Motor neuron (in vitro differentiated cells): ENCODE results near the gene PAX5. TPM values are rescaled to one million over a fixed set of nuclear protein-coding genes. Genes with fewer than 3 reads are reported as not detected.
A peak's percentile ranks its signal among the peaks of the same experiment; 100 is the strongest.

Source experiments
- ATAC-seq, 8 experiments: fragments of 200-7000 bp; cut with Tn5 transposase; replicated peaks in 6 of 8; 2 replicates each; pipeline ENCODE4 v1.8.0; 2021; ENCODE audit warnings: mild to moderate bottlenecking in 8 of 8, moderate library complexity in 8 of 8
- H3K27ac ChIP-seq, 2 donors: fragments of 250-450 bp; sonication (Bioruptor Pico); 2 replicates each; pipeline ENCODE4 v1.9.0; 2021; ENCODE audit warnings: antibody characterized with exemption in 2 of 2, mild to moderate bottlenecking in 2 of 2, moderate library complexity in 1 of 2
- H3K4me1 ChIP-seq, 2 donors: fragments of 250-450 bp; sonication (Bioruptor Pico); replicated peaks in 1 of 2; 2 replicates each; pipeline ENCODE4 v1.6.1; 2021; ENCODE audit warnings: antibody characterized with exemption in 2 of 2, mild to moderate bottlenecking in 2 of 2, moderate library complexity in 1 of 2
- H3K4me3 ChIP-seq, 5 donors: fragments of 250-450 bp; sonication (Bioruptor Pico); 2 replicates each; pipeline ENCODE4 v1.9.0; 2021; ENCODE audit warnings: antibody characterized with exemption in 5 of 5, mild to moderate bottlenecking in 5 of 5, moderate library complexity in 4 of 5
- WGBS, 10 experiments: fragments of 450-650 bp; shearing (Covaris generic); methylation state at CpG; one replicate each; pipeline ENCODE4 v1.0.0; 2022; 5-methylcytosine and 5-hydroxymethylcytosine counted together
- in situ Hi-C, 9 experiments: fragments of 400-800 bp; cut with MboI; loops; one replicate each; pipeline ENCODE4 v1.15.0; 2021; ENCODE audit warnings: low sequenced_read_pairs in 9 of 9, low pct_unique_long_range_greater_than_20kb in 2 of 9; ENCODE audit not compliant: unreplicated experiment in 9 of 9
- total RNA-seq, 8 experiments: library from RNA; unstranded; fragments of 300-600 nt; gene quantifications; 2 replicates each; pipeline versions ENCODE4 v1.2.3 to v1.2.4, GENCODE V29; 2022

The PAX5 gene
- total RNA-seq, 8 experiments from 2014 or later, result 0.09 to 1.5 (median 0.61) TPM

GRCh38 chr9:36987409-36987808, 46.7 kb downstream of the PAX5 start:
- in situ Hi-C loops, result loop anchor here in 1 of 9 experiments (25.0 kb wide), 1 partner anchor 350 kb away; no protein-coding TSS in a partner anchor
- 20 to 48% (median 25%) methylated on average over 2 to 9 of the region's 10 CpGs; no CpG with 5 or more reads in 2 of the 10 experiments for WGBS, 10 experiments
- no peak for ATAC-seq
- Histone ChIP-seq H3K4me1 (no peaks in the 10 kb centered on the region), H3K4me3 (no peak overlapping the region), H3K27ac (no peak overlapping the region)

- no peak overlapping the region for H3K27ac ChIP-seq
- no peaks in the 10 kb centered on the region for H3K4me1 ChIP-seq
- peak in 6 of 8 experiments; percentile 29 to 54 (median 46) for ATAC-seq
- in situ Hi-C loops, result loop anchor here in 1 of 9 experiments (25.0 kb wide), 1 partner anchor 349 kb away; no protein-coding TSS in a partner anchor
- H3K4me3 ChIP-seq, result peak overlapping the region; percentile 5 to 28 (median 21)
- 0 to 35% (median 19%) methylated on average over 1 to 18 of the region's 65 CpGs; no CpG with 5 or more reads in 2 of the 10 experiments for WGBS, 10 experiments
Observed at GRCh38 chr9:36986468-36987408, 47.3 kb downstream of the PAX5 start.

GRCh38 chr9:36985769-36986467, 48.1 kb downstream of the PAX5 start:
- 0 to 17% methylated on average over 1 to 6 of the region's 70 CpGs; no CpG with 5 or more reads in 8 of the 10 experiments for WGBS, 10 experiments
- no peaks in the 10 kb centered on the region for H3K4me1 ChIP-seq
- H3K27ac ChIP-seq, result no peak overlapping the region
- in situ Hi-C loops, result loop anchor here in 1 of 9 experiments (25.0 kb wide), 1 partner anchor 349 kb away; no protein-coding TSS in a partner anchor
- peak; percentile 43 to 91 (median 88) for ATAC-seq
- H3K4me3 ChIP-seq, result peak overlapping the region; percentile 5 to 28 (median 21)

GRCh38 chr9:36985061-36985768, 48.9 kb downstream of the PAX5 start:
- in situ Hi-C loops, result loop anchor here in 1 of 9 experiments (25.0 kb wide), 1 partner anchor 348 kb away; no protein-coding TSS in a partner anchor
- Histone ChIP-seq H3K4me3 (no peak overlapping the region), H3K4me1 (no peaks in the 10 kb centered on the region), H3K27ac (no peak overlapping the region)
- ATAC-seq, result no peak
- 0 to 60% (median 28%) methylated on average over 2 to 14 of the region's 15 CpGs for WGBS, 10 experiments

- H3K4me3 ChIP-seq, result no peak overlapping the region
- in situ Hi-C loops, result loop anchor here in 1 of 9 experiments (25.0 kb wide), 1 partner anchor 343 kb away; no protein-coding TSS in a partner anchor
- no peak overlapping the region for H3K27ac ChIP-seq
- H3K4me1 ChIP-seq, result no peaks in the 10 kb centered on the region
- WGBS, 10 experiments, result 0 to 79% (median 29%) methylated on average over 1 to 2 of the region's 7 CpGs; no CpG with 5 or more reads in 6 of the 10 experiments
- ATAC-seq, result peak in 6 of 8 experiments; percentile 16 to 58 (median 34)
Observed at GRCh38 chr9:36980148-36980974, 53.7 kb downstream of the PAX5 start.

- Histone ChIP-seq H3K4me3 (no peak overlapping the region), H3K27ac (no peak overlapping the region), H3K4me1 (no peaks in the 10 kb centered on the region)
- 31 to 100% (median 69%) methylated on average over 1 to 9 of the region's 10 CpGs; no CpG with 5 or more reads in 1 of the 10 experiments for WGBS, 10 experiments
- peak in 2 of 8 experiments; percentile 95 to 96 for ATAC-seq
- in situ Hi-C loops, result loop anchor here in 2 of 9 experiments (10.0 to 25.0 kb wide), 2 partner anchors 62 to 339 kb away; no protein-coding TSS in a partner anchor
Observed at GRCh38 chr9:36976371-36977030, 57.6 kb downstream of the PAX5 start.

- Histone ChIP-seq H3K27ac (no peak overlapping the region), H3K4me3 (no peak overlapping the region), H3K4me1 (peaks cover 0 to 5% of the 10 kb centered on the region in 2 donors)
- WGBS, 10 experiments, result 0 to 80% (median 48%) methylated on average over 1 to 4 of the region's 7 CpGs; no CpG with 5 or more reads in 5 of the 10 experiments
- no peak for ATAC-seq
- in situ Hi-C loops, result loop anchor here in 2 of 9 experiments (10.0 to 25.0 kb wide), 2 partner anchors 60 to 337 kb away; no protein-coding TSS in a partner anchor
Observed at GRCh38 chr9:36974731-36975130, 59.3 kb downstream of the PAX5 start.

GRCh38 chr9:36971935-36972488, 62.1 kb downstream of the PAX5 start:
- Histone ChIP-seq H3K4me3 (no peak overlapping the region), H3K27ac (no peak overlapping the region), H3K4me1 (peaks cover 0 to 6% of the 10 kb centered on the region in 2 donors)
- WGBS, 10 experiments, result 50 to 100% (median 100%) methylated on average over 1 to 3 of the region's 4 CpGs; no CpG with 5 or more reads in 2 of the 10 experiments
- in situ Hi-C loops, result loop anchor here in 1 of 9 experiments (10.0 kb wide), 1 partner anchor 57 kb away; no protein-coding TSS in a partner anchor
- ATAC-seq, result no peak

- peak; percentile 85 to 98 (median 96) for ATAC-seq
- Histone ChIP-seq H3K27ac (no peak overlapping the region), H3K4me1 (peaks cover 0 to 6% of the 10 kb centered on the region in 2 donors), H3K4me3 (no peak overlapping the region)
- in situ Hi-C loops, result loop anchor here in 1 of 9 experiments (10.0 kb wide), 1 partner anchor 55 kb away; no protein-coding TSS in a partner anchor
- 0 to 86% (median 43%) methylated on average over 1 to 7 of the region's 9 CpGs for WGBS, 10 experiments
Observed at GRCh38 chr9:36970007-36970888, 63.8 kb downstream of the PAX5 start.

- in situ Hi-C loops, result no loop called here
- Histone ChIP-seq H3K27ac (no peak overlapping the region), H3K4me3 (no peak overlapping the region), H3K4me1 (peaks cover 0 to 6% of the 10 kb centered on the region in 2 donors)
- 0 to 83% (median 71%) methylated on average over 1 to 5 of the region's 11 CpGs; no CpG with 5 or more reads in 2 of the 10 experiments for WGBS, 10 experiments
- no peak for ATAC-seq
Observed at GRCh38 chr9:36969216-36969771, 64.8 kb downstream of the PAX5 start.
